Naive thymus-derived CD8-positive, alpha-beta T cell (primary cell): Measurements from ENCODE around the gene MPP3. TPM values are rescaled to one million over a fixed set of nuclear protein-coding genes. Genes with fewer than 3 reads are reported as not detected.
"Not testable (repeated sequence)": the region's sequence is repeated elsewhere in the genome, so short reads cannot be mapped to it uniquely, and the experiment has no call there.

Experiments used
- ATAC-seq, 2 donors: fragments of 150-1000 bp; cut with Tn5 transposase in 1 of 2; sonication (Bioruptor Pico), chemical (Tn5 transposase) in 1 of 2; 1 replicate in 1 of 2; 2 replicates in 1 of 2; pipeline ENCODE4 v1.10.0; 2021; ENCODE audit warnings: mild to moderate bottlenecking in 2 of 2, moderate library complexity in 2 of 2
- POLR2A ChIA-PET: fragments of 350-600 bp; sonication (Branson Sonifier 250); formaldehyde crosslinking; loops from one replicate; lab custom pipeline; 2021; ENCODE audit warnings: antibody characterized with exemption; lab: Charles Lee
- DNase-seq, 10 donors: peaks; one replicate each; pipeline versions ENCODE4 v3.0.0 to v3.0.0-alpha.2; 2020 to 2022
- H3K27ac Mint-ChIP-seq, 10 donors: one replicate each; pipeline ENCODE4 v1.8.0; 2020 to 2022; ENCODE audit warnings: mild to moderate bottlenecking in 10 of 10, mixed read lengths in 10 of 10, moderate library complexity in 4 of 10, inconsistent platforms in 1 of 10
- H3K27me3 Mint-ChIP-seq, 5 donors: one replicate each; pipeline ENCODE4 v1.8.0; 2021 to 2022; ENCODE audit warnings: mixed read lengths in 5 of 5
- H3K36me3 Mint-ChIP-seq, 3 donors: one replicate each; pipeline ENCODE4 v1.8.0; 2020 to 2022; ENCODE audit warnings: mixed read lengths in 3 of 3, mild to moderate bottlenecking in 2 of 3, inconsistent platforms in 1 of 3
- H3K4me1 Mint-ChIP-seq, 4 donors: one replicate each; pipeline ENCODE4 v1.8.0; 2021 to 2022; ENCODE audit warnings: mixed read lengths in 4 of 4
- H3K4me3 Mint-ChIP-seq, 10 donors: one replicate each; pipeline ENCODE4 v1.8.0; 2020 to 2022; ENCODE audit warnings: mild to moderate bottlenecking in 10 of 10, mixed read lengths in 10 of 10, moderate library complexity in 6 of 10, inconsistent platforms in 1 of 10
- H3K9me3 Mint-ChIP-seq, 9 donors: one replicate each; pipeline ENCODE4 v1.8.0; 2020 to 2022; ENCODE audit warnings: mixed read lengths in 9 of 9, mild to moderate bottlenecking in 3 of 9, inconsistent platforms in 1 of 9, moderate library complexity in 1 of 9
- polyA plus RNA-seq, 3 donors: library from polyadenylated mRNA; unstranded; fragments of 300-500 nt; fragmentation: Illumina TruSeq; gene quantifications; one replicate each; pipeline ENCODE4 v1.2.3, GENCODE V29; 2021
- total RNA-seq, 8 experiments: library from RNA in 2 of 8; stranded (reverse) in 2 of 8; gene quantifications; one replicate each; pipeline ENCODE4 v1.2.3 and lab custom pipeline; 2021 to 2026

Gene MPP3
- total and polyA plus RNA-seq, 5 experiments from 2014 or later: 0.16 TPM; not detected in 4

GRCh38 chr17:43842091-43842974, 9.4 kb upstream of the MPP3 start:
- H3K4me1 Mint-ChIP-seq, POLR2A ChIA-PET, DNase-seq, H3K4me3 Mint-ChIP-seq, H3K27ac Mint-ChIP-seq, ATAC-seq, H3K9me3 Mint-ChIP-seq, H3K36me3 Mint-ChIP-seq: not testable (repeated sequence)
- H3K27me3 Mint-ChIP-seq: peaks cover 15 to 35% (median 24%) of the 10 kb centered on the region in 5 donors

GRCh38 chr17:43841282-43841681, 8.3 kb upstream of the MPP3 start:
- Mint-ChIP-seq H3K4me3 (no peak overlapping the region), H3K9me3 (no peaks in the 10 kb centered on the region), H3K27me3 (peaks cover 10 to 38% (median 26%) of the 10 kb centered on the region in 5 donors), H3K36me3 (no peaks in the 10 kb centered on the region), H3K4me1 (peaks cover 0 to 2% (median 0%) of the 10 kb centered on the region in 4 donors), H3K27ac (no peak overlapping the region)
- DNase-seq: no peak
- ATAC-seq: no peak
- POLR2A ChIA-PET: no interaction called here

- DNase-seq (no peak), ATAC-seq (no peak)
- Mint-ChIP-seq H3K27me3 (peaks cover 10 to 42% (median 26%) of the 10 kb centered on the region in 5 donors), H3K4me1 (peaks cover 0 to 2% (median 0%) of the 10 kb centered on the region in 4 donors), H3K27ac (no peak overlapping the region), H3K4me3 (no peak overlapping the region), H3K36me3 (no peaks in the 10 kb centered on the region), H3K9me3 (no peaks in the 10 kb centered on the region)
- POLR2A ChIA-PET: interaction anchor here (0.5 kb wide), 1 partner anchor 199 kb away, joined by 3 read pairs; no protein-coding TSS in a partner anchor
These were observed 7.9 kb upstream of the MPP3 start for GRCh38 chr17:43840814-43841213.

GRCh38 chr17:43839670-43840108, 6.7 kb upstream of the MPP3 start:
- peaks cover 0 to 2% (median 0%) of the 10 kb centered on the region in 4 donors for H3K4me1 Mint-ChIP-seq
- peaks cover 13 to 51% (median 29%) of the 10 kb centered on the region in 5 donors for H3K27me3 Mint-ChIP-seq
- H3K27ac Mint-ChIP-seq: no peak overlapping the region

GRCh38 chr17:43834106-43834505, 1.2 kb upstream of the MPP3 start:
- DNase-seq: no peak
- peaks cover 0 to 4% (median 0%) of the 10 kb centered on the region in 3 donors for H3K36me3 Mint-ChIP-seq
- H3K27me3 Mint-ChIP-seq: peaks cover 11 to 43% (median 41%) of the 10 kb centered on the region in 5 donors
- peaks cover 6 to 17% (median 12%) of the 10 kb centered on the region in 4 donors for H3K4me1 Mint-ChIP-seq
- POLR2A ChIA-PET: interaction anchor here (0.6 kb wide), 1 partner anchor 423 kb away, joined by 6 read pairs; no protein-coding TSS in a partner anchor
- peak overlapping the region in 1 of 10 donors; percentile 10 for H3K27ac Mint-ChIP-seq
- H3K4me3 Mint-ChIP-seq: peak overlapping the region in 9 of 10 donors; percentile 43 to 88 (median 83)
- no peak for ATAC-seq
- H3K9me3 Mint-ChIP-seq: no peaks in the 10 kb centered on the region

More at GRCh38 chr17:43839670-43840108, 6.7 kb upstream of the MPP3 start:
- no peaks in the 10 kb centered on the region for H3K9me3 Mint-ChIP-seq
- H3K4me3 Mint-ChIP-seq: no peak overlapping the region
- no peaks in the 10 kb centered on the region for H3K36me3 Mint-ChIP-seq
- ATAC-seq: no peak
- POLR2A ChIA-PET: no interaction called here
- DNase-seq: no peak

- DNase-seq (peak in 2 of 10 donors; percentile 9 to 20), ATAC-seq (peak; percentile 32 to 40)
- Mint-ChIP-seq H3K36me3 (peaks cover 0 to 4% (median 0%) of the 10 kb centered on the region in 3 donors), H3K27ac (peak overlapping the region in 3 of 10 donors; percentile 9 to 67 (median 59)), H3K4me3 (peak overlapping the region; percentile 72 to 85 (median 80)), H3K27me3 (peaks cover 10 to 41% (median 36%) of the 10 kb centered on the region in 5 donors), H3K9me3 (no peaks in the 10 kb centered on the region), H3K4me1 (peaks cover 6 to 17% (median 12%) of the 10 kb centered on the region in 4 donors)
- POLR2A ChIA-PET: no interaction called here
These were observed 574 bp downstream of the MPP3 start for GRCh38 chr17:43832168-43832975.

GRCh38 chr17:43831633-43832032, 1.3 kb downstream of the MPP3 start:
- peaks cover 6 to 17% (median 12%) of the 10 kb centered on the region in 4 donors for H3K4me1 Mint-ChIP-seq

GRCh38 chr17:43830510-43831140, 2.3 kb downstream of the MPP3 start:
- H3K4me1 Mint-ChIP-seq: peaks cover 6 to 17% (median 12%) of the 10 kb centered on the region in 4 donors
- H3K27ac Mint-ChIP-seq: peak overlapping the region in 1 of 10 donors; percentile 48
- peaks cover 10 to 28% (median 26%) of the 10 kb centered on the region in 5 donors for H3K27me3 Mint-ChIP-seq
- peaks cover 0 to 4% (median 0%) of the 10 kb centered on the region in 3 donors for H3K36me3 Mint-ChIP-seq
- ATAC-seq (no peak), DNase-seq (no peak)
- no peaks in the 10 kb centered on the region for H3K9me3 Mint-ChIP-seq
- POLR2A ChIA-PET: no interaction called here
- H3K4me3 Mint-ChIP-seq: peak overlapping the region; percentile 4 to 84 (median 54)

More at GRCh38 chr17:43831633-43832032, 1.3 kb downstream of the MPP3 start:
- Mint-ChIP-seq H3K27ac (peak overlapping the region in 2 of 10 donors; percentile 9 to 50), H3K9me3 (no peaks in the 10 kb centered on the region), H3K27me3 (peaks cover 9 to 38% (median 35%) of the 10 kb centered on the region in 5 donors), H3K36me3 (peaks cover 0 to 4% (median 0%) of the 10 kb centered on the region in 3 donors), H3K4me3 (peak overlapping the region; percentile 72 to 85 (median 81))
- DNase-seq (no peak), ATAC-seq (no peak)
- POLR2A ChIA-PET: no interaction called here

- Mint-ChIP-seq H3K27me3 (peaks cover 10 to 26% (median 18%) of the 10 kb centered on the region in 5 donors), H3K36me3 (peaks cover 0 to 4% (median 0%) of the 10 kb centered on the region in 3 donors), H3K4me3 (no peak overlapping the region), H3K9me3 (no peaks in the 10 kb centered on the region), H3K27ac (no peak overlapping the region), H3K4me1 (peaks cover 6 to 17% (median 12%) of the 10 kb centered on the region in 4 donors)
- POLR2A ChIA-PET: interaction anchor here (0.6 kb wide), 1 partner anchor 8 kb away, joined by 3 read pairs; no protein-coding TSS in a partner anchor
- no peak for DNase-seq
- ATAC-seq: no peak
These were observed 3.2 kb downstream of the MPP3 start for GRCh38 chr17:43829738-43830137.

GRCh38 chr17:43827596-43827995, 5.3 kb downstream of the MPP3 start:
- Mint-ChIP-seq H3K36me3 (no peaks in the 10 kb centered on the region), H3K27me3 (peaks cover 0 to 12% (median 2%) of the 10 kb centered on the region in 5 donors), H3K9me3 (no peaks in the 10 kb centered on the region), H3K27ac (no peak overlapping the region), H3K4me3 (no peak overlapping the region), H3K4me1 (peaks cover 0 to 8% (median 2%) of the 10 kb centered on the region in 4 donors)
- DNase-seq (no peak), ATAC-seq (no peak)
- POLR2A ChIA-PET: interaction anchor here (1.3 kb wide), 1 partner anchor 10 kb away, joined by 3 read pairs; no protein-coding TSS in a partner anchor

- peaks cover 0 to 4% (median 1%) of the 10 kb centered on the region in 4 donors for H3K4me1 Mint-ChIP-seq
- ATAC-seq (no peak), DNase-seq (no peak)
- peaks cover 0 to 7% (median 2%) of the 10 kb centered on the region in 5 donors for H3K27me3 Mint-ChIP-seq
- POLR2A ChIA-PET: no interaction called here
- H3K36me3 Mint-ChIP-seq: no peaks in the 10 kb centered on the region
- H3K4me3 Mint-ChIP-seq: no peak overlapping the region
- no peak overlapping the region for H3K27ac Mint-ChIP-seq
- H3K9me3 Mint-ChIP-seq: no peaks in the 10 kb centered on the region
These were observed 6.7 kb downstream of the MPP3 start for GRCh38 chr17:43826206-43826605.

- ATAC-seq (no peak), DNase-seq (no peak)
- Mint-ChIP-seq H3K27me3 (peaks cover 0 to 4% (median under 1%) of the 10 kb centered on the region in 5 donors), H3K36me3 (no peaks in the 10 kb centered on the region), H3K4me1 (no peaks in the 10 kb centered on the region), H3K27ac (peak overlapping the region in 1 of 10 donors; percentile 15), H3K4me3 (no peak overlapping the region), H3K9me3 (no peaks in the 10 kb centered on the region)
- POLR2A ChIA-PET: no interaction called here
These were observed 7.4 kb downstream of the MPP3 start for GRCh38 chr17:43825567-43825966.
